HG02642 (cell line): ENCODE data around the gene CRACR2A.

Experiments used
- ATAC-seq: cut with Tn5 transposase; IDR thresholded peaks from one replicate; pipeline ENCODE4 v1.9.1; 2021; ENCODE audit warnings: mild to moderate bottlenecking; ENCODE audit not compliant: unreplicated experiment, poor library complexity

The CRACR2A gene

GRCh38 chr12:3576891-3577290, 176.0 kb downstream of the CRACR2A start:
- ATAC-seq, result no peak

- no peak for ATAC-seq
These were observed 177.9 kb downstream of the CRACR2A start for GRCh38 chr12:3574986-3575385.

- ATAC-seq, result no peak
These were observed 180.3 kb downstream of the CRACR2A start for GRCh38 chr12:3572560-3572959.

- ATAC-seq, result no peak
These were observed 181.2 kb downstream of the CRACR2A start for GRCh38 chr12:3571724-3572123.

- ATAC-seq, result no peak
These were observed 181.6 kb downstream of the CRACR2A start for GRCh38 chr12:3571323-3571722.

GRCh38 chr12:3568695-3569094, 184.2 kb downstream of the CRACR2A start:
- no peak for ATAC-seq

DNA sequence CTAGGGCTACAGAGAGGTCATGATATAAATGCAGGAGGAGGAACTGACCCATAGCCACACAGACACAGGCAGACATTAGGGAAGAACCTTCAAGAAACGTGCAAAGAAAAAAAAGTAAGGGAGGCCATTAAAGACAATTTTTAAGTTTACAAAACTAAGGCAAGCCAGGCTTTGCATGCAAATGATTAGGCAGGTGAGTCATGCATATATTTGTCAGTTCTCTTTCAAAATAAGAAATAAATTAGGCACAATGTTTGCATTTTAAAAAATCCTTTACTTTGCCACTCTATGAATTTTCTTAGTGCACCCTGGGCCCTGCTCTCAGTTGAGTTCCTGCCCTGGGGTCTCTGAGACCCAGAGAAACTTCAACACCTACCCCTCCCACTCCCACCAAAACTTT, 186.9 kb downstream of the CRACR2A start:
- no peak for ATAC-seq
